ENCODE data around the gene TP53. TPM values are rescaled to one million over a fixed set of nuclear protein-coding genes. Genes with fewer than 3 reads are reported as not detected.

The TP53 gene
- 135 TPM for polyA plus RNA-seq (2013, experiment 1 of 2)
- 133 TPM for polyA plus RNA-seq (2013, experiment 2 of 2)

DNA sequence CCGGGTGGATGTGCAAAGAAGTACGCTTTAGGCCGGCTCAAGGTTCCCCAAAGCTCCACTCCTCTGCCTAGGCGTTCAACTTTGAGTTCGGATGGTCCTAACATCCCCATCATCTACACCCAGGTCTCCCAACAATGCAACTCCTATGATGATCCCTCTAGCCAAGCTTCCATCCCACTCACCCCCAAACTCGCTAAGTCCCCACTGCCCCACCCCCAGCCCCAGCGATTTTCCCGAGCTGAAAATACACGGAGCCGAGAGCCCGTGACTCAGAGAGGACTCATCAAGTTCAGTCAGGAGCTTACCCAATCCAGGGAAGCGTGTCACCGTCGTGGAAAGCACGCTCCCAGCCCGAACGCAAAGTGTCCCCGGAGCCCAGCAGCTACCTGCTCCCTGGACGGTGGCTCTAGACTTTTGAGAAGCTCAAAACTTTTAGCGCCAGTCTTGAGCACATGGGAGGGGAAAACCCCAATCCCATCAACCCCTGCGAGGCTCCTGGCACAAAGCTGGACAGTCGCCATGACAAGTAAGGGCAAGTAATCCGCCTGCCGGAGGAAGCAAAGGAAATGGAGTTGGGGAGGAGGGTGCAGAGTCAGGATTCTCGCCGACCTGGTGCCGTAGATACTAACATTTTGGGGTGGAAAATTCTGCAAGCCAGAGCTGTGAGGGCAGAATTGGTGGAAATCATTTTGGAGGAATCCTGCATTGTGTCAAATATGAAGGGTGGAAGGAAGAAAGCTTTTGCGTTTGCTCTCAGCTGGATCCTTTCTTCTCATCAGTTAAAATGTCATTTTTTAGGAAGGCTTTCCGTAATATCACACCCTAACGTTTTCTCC lies at the start of gene TP53:
Gene TP53 (minus strand): TSS at position 419 of the 836 bp plus-strand sequence. CDS start 10,896 bp downstream, outside the sequence.
- peak within 1 kb of the TSS; percentile 98 for H3K9ac ChIP-seq (ENCODE audit: low read depth, low read length)
- H3K4me1 ChIP-seq (ENCODE audit: insufficient read depth, low read length), result peaks cover 20% of the 10 kb centered on the region
- H3K27ac ChIP-seq (ENCODE audit: low read depth, low read length), result peak within 1 kb of the TSS; percentile 98
- under 1% methylated on average over 30 of the region's 30 CpGs for WGBS
- H3K4me3 ChIP-seq (ENCODE audit: low read length), result peak within 1 kb of the TSS; percentile 98
- peaks cover 20% of the 10 kb centered on the region for H3K36me3 ChIP-seq (ENCODE audit: insufficient read depth, low read length)
- no peaks in the 10 kb centered on the region for H3K27me3 ChIP-seq (ENCODE audit: insufficient read depth, low read length)
- H3K9me3 ChIP-seq (ENCODE audit: insufficient read depth, low read depth, low read length), result no peaks in the 10 kb centered on the region

DNA sequence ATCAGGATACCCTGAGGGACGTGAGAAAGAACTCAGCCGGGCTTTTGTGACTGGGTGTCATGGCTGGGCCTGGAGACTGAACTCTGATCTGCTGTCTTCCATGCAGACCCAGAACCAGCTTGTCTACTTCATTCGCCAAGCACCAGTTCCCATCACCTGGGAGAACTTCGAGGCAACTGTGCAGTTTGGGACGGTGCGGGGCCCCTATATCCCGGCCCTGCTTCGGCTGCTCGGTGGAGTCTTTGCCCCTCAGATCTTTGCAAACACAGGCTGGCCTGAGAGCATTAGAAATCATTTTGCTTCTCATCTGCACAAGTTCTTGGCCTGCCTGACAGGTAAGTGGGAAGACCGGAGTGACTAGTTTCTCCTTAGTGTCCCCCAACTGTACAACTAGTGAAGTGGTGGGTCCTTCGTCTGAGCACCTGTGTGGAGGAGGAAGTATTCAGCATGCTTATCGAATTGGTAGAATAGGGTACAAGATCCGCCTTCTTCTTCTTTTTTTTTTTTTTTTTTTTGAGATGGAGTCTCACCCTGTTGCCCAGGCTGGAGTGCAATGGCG lies 45.8 kb upstream of the TP53 start:
- peaks cover 10% of the 10 kb centered on the region; the same call in 1 of the 2 replicates for H3K27me3 ChIP-seq (ENCODE audit: insufficient read depth, low read length)
- no peaks in the 10 kb centered on the region for H3K36me3 ChIP-seq (ENCODE audit: insufficient read depth, low read length)
- H3K27ac ChIP-seq (ENCODE audit: low read depth, low read length), result no peak overlapping the region
- no peak overlapping the region for H3K9ac ChIP-seq (ENCODE audit: low read depth, low read length)
- H3K4me1 ChIP-seq (ENCODE audit: insufficient read depth, low read length), result no peaks in the 10 kb centered on the region
- H3K9me3 ChIP-seq (ENCODE audit: insufficient read depth, low read depth, low read length), result no peaks in the 10 kb centered on the region
- no peak overlapping the region for H3K4me3 ChIP-seq (ENCODE audit: low read length)
- WGBS, result 94% methylated on average over 14 of the region's 14 CpGs

DNA sequence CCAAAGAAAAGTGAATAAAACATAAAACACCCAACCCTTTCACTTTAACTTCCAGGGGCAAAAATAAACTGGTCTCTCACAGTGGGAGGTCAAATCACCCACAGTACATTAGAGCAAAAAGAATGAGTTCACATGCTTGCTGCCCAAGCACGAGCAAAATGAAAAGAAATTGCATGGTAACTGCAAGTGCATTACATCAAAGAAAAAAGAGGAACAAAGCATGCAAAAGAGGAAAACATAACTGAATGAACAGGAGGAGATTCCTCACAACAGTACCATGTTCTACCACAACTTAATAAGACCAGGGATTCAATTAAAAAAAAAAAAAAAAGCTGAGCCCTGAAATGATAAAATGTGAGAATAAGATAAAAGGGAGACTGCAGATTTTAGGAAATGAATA lies 42.5 kb upstream of the TP53 start:
- no peaks in the 10 kb centered on the region for H3K36me3 ChIP-seq (ENCODE audit: insufficient read depth, low read length)
- no peak overlapping the region for H3K9ac ChIP-seq (ENCODE audit: low read depth, low read length)
- H3K9me3 ChIP-seq (ENCODE audit: insufficient read depth, low read depth, low read length), result no peaks in the 10 kb centered on the region
- WGBS, result 63% methylated on average over 1 of the region's 1 CpG
- no peak overlapping the region for H3K27ac ChIP-seq (ENCODE audit: low read depth, low read length)
- H3K27me3 ChIP-seq (ENCODE audit: insufficient read depth, low read length), result no peaks in the 10 kb centered on the region
- H3K4me3 ChIP-seq (ENCODE audit: low read length), result no peak overlapping the region
- no peaks in the 10 kb centered on the region for H3K4me1 ChIP-seq (ENCODE audit: insufficient read depth, low read length)

DNA sequence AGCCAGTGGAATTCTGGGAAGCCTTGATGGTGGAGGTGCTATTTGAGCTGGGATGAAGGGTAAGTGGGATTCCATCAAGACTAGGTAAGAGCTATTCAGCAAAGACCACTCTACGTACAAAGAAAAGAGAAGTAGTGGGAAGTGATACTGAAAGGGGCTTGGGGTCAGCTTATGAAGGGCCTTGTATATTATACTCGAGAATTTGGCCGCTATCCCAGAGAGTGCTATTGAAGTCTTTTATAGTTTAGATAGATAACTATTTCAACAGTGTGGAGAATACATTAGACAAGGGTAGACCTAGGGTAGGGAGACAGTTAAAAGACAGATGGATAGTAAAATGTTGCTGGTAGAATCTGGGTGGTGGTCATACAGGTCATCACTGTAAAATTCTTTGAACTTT lies 40.6 kb upstream of the TP53 start:
- H3K4me3 ChIP-seq (ENCODE audit: low read length), result no peak overlapping the region
- H3K9me3 ChIP-seq (ENCODE audit: insufficient read depth, low read depth, low read length), result no peaks in the 10 kb centered on the region
- no peaks in the 10 kb centered on the region for H3K4me1 ChIP-seq (ENCODE audit: insufficient read depth, low read length)
- H3K9ac ChIP-seq (ENCODE audit: low read depth, low read length), result no peak overlapping the region
- 91% methylated on average over 3 of the region's 3 CpGs for WGBS
- no peak overlapping the region for H3K27ac ChIP-seq (ENCODE audit: low read depth, low read length)
- H3K27me3 ChIP-seq (ENCODE audit: insufficient read depth, low read length), result no peaks in the 10 kb centered on the region
- no peaks in the 10 kb centered on the region for H3K36me3 ChIP-seq (ENCODE audit: insufficient read depth, low read length)

DNA sequence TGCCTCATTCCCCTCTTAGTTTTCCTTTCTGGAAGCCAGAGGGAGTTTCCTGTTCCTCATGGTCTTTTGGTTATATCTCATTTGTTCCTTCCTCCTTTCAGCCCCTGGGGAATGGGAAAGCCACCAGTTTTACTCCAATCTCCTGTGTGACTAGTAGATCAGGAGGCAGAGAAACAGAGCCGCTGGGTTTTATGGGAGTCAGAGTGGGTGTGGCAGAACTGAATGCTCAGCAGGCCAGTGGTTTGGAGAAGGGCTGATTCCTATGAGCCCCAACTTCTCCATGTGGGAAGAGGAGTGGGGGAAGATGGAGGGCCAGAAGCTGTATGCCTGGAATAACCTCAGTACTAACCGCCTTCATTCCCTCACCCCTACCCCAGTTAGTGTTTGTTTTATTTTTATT lies 34.3 kb upstream of the TP53 start:
- no peak overlapping the region for H3K27ac ChIP-seq (ENCODE audit: low read depth, low read length)
- H3K4me1 ChIP-seq (ENCODE audit: insufficient read depth, low read length), result peaks cover 7% of the 10 kb centered on the region
- 74% methylated on average over 1 of the region's 2 CpGs for WGBS
- H3K27me3 ChIP-seq (ENCODE audit: insufficient read depth, low read length), result peaks cover 19% of the 10 kb centered on the region
- no peak overlapping the region for H3K9ac ChIP-seq (ENCODE audit: low read depth, low read length)
- H3K4me3 ChIP-seq (ENCODE audit: low read length), result no peak overlapping the region
- no peaks in the 10 kb centered on the region for H3K36me3 ChIP-seq (ENCODE audit: insufficient read depth, low read length)
- H3K9me3 ChIP-seq (ENCODE audit: insufficient read depth, low read depth, low read length), result no peaks in the 10 kb centered on the region

DNA sequence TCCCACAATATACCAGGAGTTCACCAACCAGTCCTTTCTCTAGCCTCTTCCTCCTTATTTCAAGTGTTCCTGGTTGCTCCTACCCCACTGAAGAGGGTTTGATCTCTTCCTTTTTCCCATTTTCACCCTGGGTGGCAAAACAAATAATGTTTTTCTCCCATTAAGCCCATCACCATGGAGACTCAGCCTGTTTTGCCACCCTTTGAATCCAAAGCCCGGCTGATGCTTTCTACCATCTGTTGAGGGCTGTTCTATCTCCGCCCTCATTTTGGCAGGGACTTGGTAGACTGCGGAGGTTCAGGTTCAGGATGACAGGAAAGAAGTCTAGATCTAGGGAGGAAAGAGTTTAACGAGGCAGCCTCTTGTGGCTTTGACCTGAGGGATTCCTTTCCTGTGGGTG lies 32.8 kb upstream of the TP53 start:
- Histone ChIP-seq H3K4me1 (ENCODE audit: insufficient read depth, low read length) (peaks cover 16% of the 10 kb centered on the region), H3K27me3 (ENCODE audit: insufficient read depth, low read length) (peaks cover 19% of the 10 kb centered on the region), H3K4me3 (ENCODE audit: low read length) (no peak overlapping the region), H3K27ac (ENCODE audit: low read depth, low read length) (no peak overlapping the region), H3K9me3 (ENCODE audit: insufficient read depth, low read depth, low read length) (no peaks in the 10 kb centered on the region), H3K9ac (ENCODE audit: low read depth, low read length) (no peak overlapping the region), H3K36me3 (ENCODE audit: insufficient read depth, low read length) (no peaks in the 10 kb centered on the region)
- WGBS, result 78% methylated on average over 4 of the region's 4 CpGs

DNA sequence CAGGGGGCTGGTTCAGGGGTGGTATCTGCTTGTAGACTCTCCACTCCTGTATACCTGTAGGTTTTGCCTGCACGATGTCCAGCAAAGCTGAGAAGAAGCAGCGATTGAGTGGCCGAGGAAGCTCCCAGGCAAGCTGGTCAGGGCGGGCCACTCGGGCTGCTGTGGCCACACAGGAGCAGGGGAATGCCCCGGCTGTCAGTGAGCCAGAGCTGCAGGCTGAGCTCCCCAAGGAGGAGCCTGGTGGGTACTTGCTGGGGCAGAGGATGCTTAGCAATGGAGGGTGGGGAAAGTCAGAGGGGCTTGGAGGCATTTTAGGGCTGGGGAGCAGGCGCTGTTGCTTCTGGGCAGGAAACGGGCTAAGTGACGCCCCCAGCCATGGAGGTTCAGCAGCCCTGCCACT lies 32.4 kb upstream of the TP53 start:
- Histone ChIP-seq H3K9me3 (ENCODE audit: insufficient read depth, low read depth, low read length) (no peaks in the 10 kb centered on the region), H3K4me3 (ENCODE audit: low read length) (no peak overlapping the region), H3K36me3 (ENCODE audit: insufficient read depth, low read length) (no peaks in the 10 kb centered on the region), H3K4me1 (ENCODE audit: insufficient read depth, low read length) (peaks cover 16% of the 10 kb centered on the region), H3K27me3 (ENCODE audit: insufficient read depth, low read length) (peaks cover 19% of the 10 kb centered on the region), H3K9ac (ENCODE audit: low read depth, low read length) (no peak overlapping the region), H3K27ac (ENCODE audit: low read depth, low read length) (no peak overlapping the region)
- 84% methylated on average over 9 of the region's 9 CpGs for WGBS

DNA sequence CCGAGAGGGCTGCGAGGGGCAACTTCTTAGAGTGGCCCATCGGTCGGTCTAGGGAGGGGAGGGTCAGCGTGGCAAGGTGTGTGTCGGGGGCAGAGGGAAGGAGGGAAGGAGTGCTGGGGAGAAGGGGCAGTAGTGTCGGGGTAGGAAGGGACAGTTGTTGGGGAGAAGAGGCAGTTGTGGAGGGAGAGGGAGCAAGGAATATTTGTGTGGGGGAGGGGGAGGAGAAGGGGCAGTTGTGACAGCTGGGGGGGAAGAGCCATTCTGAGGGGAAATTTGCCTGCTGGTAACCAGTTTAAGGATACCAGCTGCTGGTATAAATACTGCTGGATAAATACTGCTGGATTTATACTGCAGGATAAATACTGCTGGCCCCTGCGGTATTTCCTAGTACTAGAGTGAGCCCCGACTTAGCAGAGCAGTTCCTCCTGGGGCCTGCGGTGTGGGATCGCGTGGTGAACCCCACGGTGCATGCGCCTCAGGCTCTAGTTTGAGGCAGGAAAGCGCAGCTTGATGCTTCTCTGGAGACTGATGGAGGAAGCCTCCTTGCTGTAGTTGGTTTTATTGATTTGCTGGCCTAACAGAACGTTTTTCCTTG lies 30.6 kb upstream of the TP53 start:
- Histone ChIP-seq H3K27ac (ENCODE audit: low read depth, low read length) (no peak overlapping the region; the same call in 1 of the 2 replicates), H3K27me3 (ENCODE audit: insufficient read depth, low read length) (peaks cover 19% of the 10 kb centered on the region), H3K9me3 (ENCODE audit: insufficient read depth, low read depth, low read length) (no peaks in the 10 kb centered on the region), H3K9ac (ENCODE audit: low read depth, low read length) (no peak overlapping the region), H3K4me3 (ENCODE audit: low read length) (peak overlapping the region; percentile 85), H3K36me3 (ENCODE audit: insufficient read depth, low read length) (no peaks in the 10 kb centered on the region), H3K4me1 (ENCODE audit: insufficient read depth, low read length) (peaks cover 16% of the 10 kb centered on the region)
- 13% methylated on average over 16 of the region's 16 CpGs for WGBS

DNA sequence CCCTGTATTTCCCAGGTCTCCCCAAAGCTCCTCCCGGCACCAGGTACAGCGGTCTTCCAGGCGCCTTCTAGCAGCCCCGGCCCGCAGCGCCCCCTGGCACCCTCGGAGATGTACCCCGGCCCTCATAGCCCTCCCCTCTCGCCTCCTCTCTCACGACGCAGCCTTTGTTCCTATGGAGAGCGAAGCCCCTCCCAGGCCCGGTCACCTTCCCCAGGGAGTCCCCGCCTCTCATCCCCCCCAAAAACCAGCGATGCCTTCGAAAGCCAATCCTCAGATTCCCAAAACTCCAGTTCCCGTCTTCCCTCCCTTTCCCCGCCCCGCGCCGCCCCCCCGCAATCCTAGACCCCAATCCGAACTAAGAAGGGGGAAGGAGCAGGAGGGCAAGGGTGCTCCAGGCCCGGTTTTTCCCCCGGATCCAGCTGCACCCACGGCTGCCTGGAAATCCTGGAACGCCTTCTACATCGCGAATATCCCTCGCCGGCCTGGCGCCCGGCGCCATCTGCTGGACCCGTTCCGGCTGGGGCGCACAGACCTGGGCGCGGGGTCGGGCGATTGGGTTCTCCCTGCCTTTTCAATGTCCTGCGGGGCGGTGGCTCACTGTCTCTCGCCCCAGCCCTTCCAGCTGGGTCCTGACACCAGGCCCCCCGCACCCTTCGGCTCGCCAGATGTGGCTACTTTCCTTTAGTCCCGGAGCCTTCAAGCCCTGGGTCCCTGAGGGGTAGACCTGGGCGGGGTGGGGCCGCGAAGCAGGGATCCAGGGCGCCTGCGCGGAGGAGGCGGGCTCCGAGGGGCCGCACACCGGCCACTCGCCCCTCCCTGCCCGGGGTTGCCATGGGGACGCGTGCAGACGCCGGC lies 29.8 kb upstream of the TP53 start, which contains the start of gene DNAH2:
Gene DNAH2 (plus strand): TSS at position 844 of the 855 bp plus-strand sequence. CDS start 1,991 bp downstream, outside the sequence.
- H3K9ac ChIP-seq (ENCODE audit: low read depth, low read length), result peak within 1 kb of the TSS; percentile 66
- H3K9me3 ChIP-seq (ENCODE audit: insufficient read depth, low read depth, low read length), result no peaks in the 10 kb centered on the region
- H3K4me3 ChIP-seq (ENCODE audit: low read length), result peak within 1 kb of the TSS; percentile 85
- H3K36me3 ChIP-seq (ENCODE audit: insufficient read depth, low read length), result no peaks in the 10 kb centered on the region
- under 1% methylated on average over 64 of the region's 64 CpGs for WGBS
- peaks cover 13% of the 10 kb centered on the region for H3K4me1 ChIP-seq (ENCODE audit: insufficient read depth, low read length)
- peaks cover 19% of the 10 kb centered on the region for H3K27me3 ChIP-seq (ENCODE audit: insufficient read depth, low read length)
- peak within 1 kb of the TSS; percentile 86 for H3K27ac ChIP-seq (ENCODE audit: low read depth, low read length)

DNA sequence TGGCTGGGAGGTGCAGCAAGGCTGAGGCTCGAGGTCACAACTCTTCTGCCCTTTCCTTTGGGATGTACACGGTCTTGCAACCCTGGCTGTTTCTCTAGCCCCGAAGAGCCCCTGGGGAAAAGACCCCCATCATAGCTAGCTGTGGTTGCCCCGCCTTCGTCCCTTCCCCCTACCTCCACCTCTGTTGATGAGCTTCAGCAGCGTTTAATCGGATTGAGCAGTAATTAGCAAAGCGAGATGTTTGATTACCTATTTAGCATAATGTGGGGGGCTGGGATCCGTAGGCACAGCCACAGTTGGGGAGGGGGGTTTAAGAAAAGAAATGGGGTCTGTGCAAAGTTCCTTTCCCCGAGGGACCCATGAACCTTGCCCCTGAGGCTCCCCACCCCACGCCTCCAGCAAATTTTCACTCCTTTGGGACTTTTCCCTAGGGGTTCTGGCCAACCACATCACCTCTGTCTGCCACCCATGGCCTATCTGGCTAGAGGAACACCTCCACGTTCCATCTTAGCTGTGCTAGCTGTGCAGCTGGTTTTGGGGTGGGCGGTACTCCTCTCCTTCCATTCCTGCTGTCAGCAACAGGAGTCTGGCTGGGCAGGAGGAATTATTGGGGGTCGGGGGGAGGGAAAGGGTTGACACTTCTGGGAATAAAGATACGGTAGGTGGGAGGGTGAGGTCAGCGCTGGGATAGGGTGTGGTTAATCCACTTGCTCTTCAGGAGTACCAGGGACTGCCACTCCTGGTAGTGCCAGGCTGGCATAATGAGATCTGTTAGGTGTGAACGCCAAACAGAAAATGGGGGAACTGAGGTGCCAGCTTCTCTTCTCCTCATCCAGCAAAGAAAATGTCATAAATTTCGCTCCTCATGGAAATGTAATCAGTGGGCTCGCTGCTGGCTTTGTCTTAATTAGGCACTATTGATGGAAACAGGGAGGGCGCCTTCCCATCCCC lies 28.9 kb upstream of the TP53 start:
- Histone ChIP-seq H3K4me3 (ENCODE audit: low read length) (peak overlapping the region; percentile 85), H3K4me1 (ENCODE audit: insufficient read depth, low read length) (peaks cover 18% of the 10 kb centered on the region), H3K9me3 (ENCODE audit: insufficient read depth, low read depth, low read length) (no peaks in the 10 kb centered on the region), H3K9ac (ENCODE audit: low read depth, low read length) (no peak overlapping the region), H3K27ac (ENCODE audit: low read depth, low read length) (no peak overlapping the region), H3K36me3 (ENCODE audit: insufficient read depth, low read length) (no peaks in the 10 kb centered on the region), H3K27me3 (ENCODE audit: insufficient read depth, low read length) (peaks cover 22% of the 10 kb centered on the region)
- WGBS, result 47% methylated on average over 20 of the region's 20 CpGs
